BE2C (cell line): ENCODE data around the gene PPL.
"Not testable (repeated sequence)": the region's sequence is repeated elsewhere in the genome, so short reads cannot be mapped to it uniquely, and the experiment has no call there.

Experiments
- DNase-seq: peaks from one replicate; pipeline ENCODE4 v3.0.0-alpha.2; 2020
- H3K27me3 ChIP-seq: fragments of 250-450 bp; sonication (Bioruptor Pico); 2 replicates; pipeline ENCODE4 v1.5.1; 2020; ENCODE audit warnings: mild to moderate bottlenecking
- H3K36me3 ChIP-seq: fragments of 250-450 bp; sonication (Bioruptor Pico); 2 replicates; pipeline ENCODE4 v1.5.1; 2020; ENCODE audit warnings: mild to moderate bottlenecking
- H3K4me1 ChIP-seq: fragments of 250-450 bp; sonication (Bioruptor Pico); 2 replicates; pipeline ENCODE4 v1.5.1; 2020
- H3K4me3 ChIP-seq: 2 replicates; pipeline ENCODE4 v1.5.1; 2011; ENCODE audit warnings: low read depth, low read length
- H3K9me3 ChIP-seq: fragments of 250-450 bp; sonication (Bioruptor Pico); 2 replicates; pipeline ENCODE4 v1.5.1; 2020
- TF ChIP-seq, protein P1 (sequence below): IDR thresholded peaks from 2 replicates; pipeline ENCODE4 v1.5.1; 2012; ENCODE audit warnings: mild to moderate bottlenecking, low read depth, low read length

PPL gene

DNA sequence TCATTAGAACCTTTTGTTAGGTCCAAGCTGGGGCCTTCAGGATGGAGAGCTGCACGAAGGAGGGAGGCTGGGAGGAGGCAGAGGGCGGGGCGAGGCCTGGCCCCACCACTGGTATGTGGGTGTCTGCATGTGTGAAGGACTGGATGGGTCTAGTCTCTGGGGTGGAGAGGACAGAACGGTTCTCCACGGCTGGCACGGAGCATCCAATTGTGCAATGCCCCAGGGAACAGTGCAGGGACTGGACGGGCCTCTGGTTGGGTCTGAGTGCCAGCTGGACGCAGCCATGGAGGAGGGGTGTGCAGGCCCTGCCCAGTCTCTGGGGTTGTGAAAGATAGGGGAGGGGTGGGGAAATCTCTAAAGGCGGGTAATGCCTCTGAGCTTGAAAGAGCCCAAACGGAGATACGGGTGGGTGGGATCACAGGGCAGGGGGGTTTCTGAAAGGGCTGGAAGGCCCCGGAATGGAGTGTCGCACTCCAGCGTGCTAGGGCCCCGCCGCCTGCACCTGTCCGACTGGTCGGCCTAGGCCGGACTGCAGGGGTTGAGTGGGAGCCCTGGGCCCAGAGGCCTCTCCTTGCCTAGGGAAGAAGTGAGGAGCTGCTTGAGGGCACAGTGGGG, 1.6 kb downstream of the PPL start:
- TF ChIP-seq, protein P1, sequence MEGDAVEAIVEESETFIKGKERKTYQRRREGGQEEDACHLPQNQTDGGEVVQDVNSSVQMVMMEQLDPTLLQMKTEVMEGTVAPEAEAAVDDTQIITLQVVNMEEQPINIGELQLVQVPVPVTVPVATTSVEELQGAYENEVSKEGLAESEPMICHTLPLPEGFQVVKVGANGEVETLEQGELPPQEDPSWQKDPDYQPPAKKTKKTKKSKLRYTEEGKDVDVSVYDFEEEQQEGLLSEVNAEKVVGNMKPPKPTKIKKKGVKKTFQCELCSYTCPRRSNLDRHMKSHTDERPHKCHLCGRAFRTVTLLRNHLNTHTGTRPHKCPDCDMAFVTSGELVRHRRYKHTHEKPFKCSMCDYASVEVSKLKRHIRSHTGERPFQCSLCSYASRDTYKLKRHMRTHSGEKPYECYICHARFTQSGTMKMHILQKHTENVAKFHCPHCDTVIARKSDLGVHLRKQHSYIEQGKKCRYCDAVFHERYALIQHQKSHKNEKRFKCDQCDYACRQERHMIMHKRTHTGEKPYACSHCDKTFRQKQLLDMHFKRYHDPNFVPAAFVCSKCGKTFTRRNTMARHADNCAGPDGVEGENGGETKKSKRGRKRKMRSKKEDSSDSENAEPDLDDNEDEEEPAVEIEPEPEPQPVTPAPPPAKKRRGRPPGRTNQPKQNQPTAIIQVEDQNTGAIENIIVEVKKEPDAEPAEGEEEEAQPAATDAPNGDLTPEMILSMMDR, result no peak
- Histone ChIP-seq H3K4me1 (no peaks in the 10 kb centered on the region), H3K36me3 (no peaks in the 10 kb centered on the region), H3K9me3 (no peaks in the 10 kb centered on the region), H3K27me3 (peaks cover 27% of the 10 kb centered on the region), H3K4me3 (no peak overlapping the region)
- no peak for DNase-seq

DNA sequence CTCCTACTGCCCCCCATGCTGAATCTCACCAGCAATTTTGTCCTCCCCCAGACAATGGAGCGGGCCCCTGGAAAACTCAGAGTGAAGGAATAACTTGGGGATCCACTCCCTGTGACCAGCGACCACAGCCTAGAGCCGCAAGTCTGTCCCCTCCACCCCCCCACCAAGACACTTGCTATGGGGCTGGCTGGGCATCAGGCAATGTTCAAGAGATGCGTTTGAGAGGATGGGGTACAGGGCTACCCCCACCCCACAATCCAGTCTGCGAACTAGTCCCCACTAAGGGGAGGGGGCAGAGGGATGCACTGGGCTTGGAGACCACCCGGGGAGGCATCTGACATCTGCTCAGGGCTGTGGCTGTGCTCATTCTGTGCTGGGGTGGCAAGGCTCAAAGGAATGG, 2.4 kb downstream of the PPL start:
- Histone ChIP-seq H3K9me3 (no peaks in the 10 kb centered on the region), H3K4me1 (no peaks in the 10 kb centered on the region), H3K4me3 (no peak overlapping the region), H3K27me3 (peaks cover 27% of the 10 kb centered on the region), H3K36me3 (no peaks in the 10 kb centered on the region)
- no peak for DNase-seq
- TF ChIP-seq, protein P1, result no peak

DNA sequence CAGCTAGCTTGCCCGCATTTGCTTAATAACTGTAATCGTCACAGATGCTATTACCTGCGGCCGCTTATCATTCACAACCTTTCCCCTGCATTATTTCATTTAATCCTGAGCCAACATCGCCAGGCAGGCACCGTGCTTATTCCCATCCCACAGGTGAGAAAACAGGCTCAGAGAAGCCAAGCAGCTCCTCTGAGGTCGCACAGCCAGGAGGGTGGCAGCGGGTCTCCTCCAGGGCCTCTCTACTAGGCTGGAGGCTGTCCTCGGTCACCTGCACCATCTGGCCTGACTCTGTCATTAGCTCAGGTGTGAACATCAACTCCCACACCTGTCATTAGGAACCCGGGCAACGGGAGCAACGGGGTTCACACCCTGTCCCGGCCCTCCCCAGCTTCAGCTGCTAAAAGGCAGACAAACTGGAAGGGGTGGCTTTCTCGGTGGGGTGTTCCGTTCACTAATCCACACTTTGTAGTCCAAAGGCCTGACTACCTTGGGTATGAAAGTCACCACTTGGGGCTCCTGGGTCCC, 3.0 kb downstream of the PPL start:
- peaks cover 27% of the 10 kb centered on the region for H3K27me3 ChIP-seq
- no peaks in the 10 kb centered on the region for H3K9me3 ChIP-seq
- DNase-seq, result no peak
- H3K4me1 ChIP-seq, result no peaks in the 10 kb centered on the region
- H3K36me3 ChIP-seq, result no peaks in the 10 kb centered on the region
- TF ChIP-seq, protein P1, result no peak
- H3K4me3 ChIP-seq, result no peak overlapping the region

DNA sequence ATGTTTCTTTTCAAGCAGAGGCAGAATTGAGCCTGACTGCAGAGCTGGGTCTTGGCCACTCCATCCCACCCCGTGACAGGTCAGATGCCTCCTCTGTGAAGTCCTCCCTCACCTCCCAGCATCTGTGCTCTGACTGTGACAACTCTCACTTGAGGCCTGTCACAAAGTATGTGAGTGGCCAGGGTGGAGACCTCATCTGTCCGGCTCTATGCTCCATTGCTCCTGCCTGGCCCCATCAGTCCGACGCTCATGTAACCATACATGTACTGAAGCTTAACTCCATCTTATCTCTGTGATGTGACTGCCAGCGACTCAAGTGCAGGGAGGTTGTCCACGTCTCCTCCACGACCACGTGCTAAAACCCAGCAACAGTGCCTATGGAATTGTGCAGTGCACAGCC, 3.5 kb downstream of the PPL start:
- H3K4me1 ChIP-seq, result no peaks in the 10 kb centered on the region
- TF ChIP-seq, protein P1, result no peak
- no peaks in the 10 kb centered on the region for H3K36me3 ChIP-seq
- no peak overlapping the region for H3K4me3 ChIP-seq
- DNase-seq, result no peak
- peaks cover 27% of the 10 kb centered on the region for H3K27me3 ChIP-seq
- no peaks in the 10 kb centered on the region for H3K9me3 ChIP-seq

DNA sequence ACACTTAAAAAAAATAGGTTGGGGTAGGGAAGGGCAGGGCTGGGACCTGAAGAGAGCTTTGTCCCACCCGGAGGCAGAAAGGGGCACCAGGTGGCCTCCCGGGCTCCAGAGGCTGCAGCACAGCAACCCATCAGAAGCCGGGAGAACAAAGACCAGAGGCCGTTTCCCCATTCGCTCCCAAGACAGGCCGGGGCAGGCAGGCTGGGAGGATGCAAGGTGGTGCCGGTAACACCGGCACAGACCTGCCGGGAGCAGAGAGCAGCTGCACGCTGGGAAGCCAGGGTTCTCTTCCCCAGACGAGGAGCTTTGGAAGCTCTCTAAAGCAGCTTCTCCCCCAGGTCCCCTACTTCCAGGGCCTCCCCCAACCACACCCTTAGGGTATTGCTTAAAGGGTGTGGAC, 5.6 kb downstream of the PPL start:
- no peaks in the 10 kb centered on the region; the same call in 1 of the 2 replicates for H3K9me3 ChIP-seq
- no peaks in the 10 kb centered on the region for H3K4me1 ChIP-seq
- H3K4me3 ChIP-seq, result no peak overlapping the region
- H3K27me3 ChIP-seq, result peaks cover 8% of the 10 kb centered on the region
- TF ChIP-seq, protein P1, result no peak
- DNase-seq, result no peak
- H3K36me3 ChIP-seq, result no peaks in the 10 kb centered on the region

DNA sequence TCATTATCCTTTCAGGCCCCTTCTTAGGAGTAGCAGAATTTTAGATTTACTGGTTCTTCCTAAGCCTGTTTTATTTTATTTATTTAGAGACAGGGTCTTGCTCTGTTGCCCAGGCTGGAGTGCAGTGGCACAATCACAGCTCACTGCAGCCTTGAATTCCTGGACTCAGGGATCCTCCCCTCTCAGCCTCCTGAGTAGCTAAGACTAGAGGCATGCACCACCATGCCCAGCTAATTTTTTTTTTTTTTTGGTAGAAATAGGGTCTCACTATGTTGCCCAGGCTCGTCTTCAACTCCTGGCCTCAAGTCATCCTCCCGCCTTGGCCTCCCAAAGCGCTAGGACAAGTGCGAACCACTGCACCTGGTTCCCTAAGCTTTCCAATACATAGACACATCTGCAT, 7.3 kb downstream of the PPL start:
- H3K4me3 ChIP-seq, H3K9me3 ChIP-seq, DNase-seq, H3K36me3 ChIP-seq, H3K27me3 ChIP-seq, H3K4me1 ChIP-seq: not testable (repeated sequence)
